Measurements from ENCODE around the gene WASHC2A. TPM values are rescaled to one million over a fixed set of nuclear protein-coding genes. Genes with fewer than 3 reads are reported as not detected.
"Not testable (repeated sequence)": the region's sequence is repeated elsewhere in the genome, so short reads cannot be mapped to it uniquely, and the experiment has no call there.

WASHC2A gene
- total and polyA plus RNA-seq, 2 of the 13 experiments (the other 11 are each of a cell fraction or from before 2014, with no cell fraction given) = 22.8 to 29.6 TPM

DNA sequence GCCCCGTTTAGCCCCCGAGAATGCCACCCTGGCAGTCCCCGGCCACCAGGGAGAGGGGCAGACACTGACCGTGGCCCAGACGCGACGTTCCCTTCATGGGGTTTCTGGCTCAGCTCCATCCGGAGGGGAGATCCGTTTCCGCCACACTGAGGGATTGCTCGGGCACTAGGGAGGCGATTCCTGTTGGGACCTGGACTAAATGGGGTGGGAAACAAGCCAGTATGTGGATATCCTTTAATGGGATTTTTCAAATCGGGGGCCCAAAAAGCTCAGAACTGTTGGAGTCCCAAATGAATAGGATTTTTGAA, 552 bp downstream of the WASHC2A start:
- H3K79me2 ChIP-seq (ENCODE audit: insufficient read depth, low read length); FAIRE-seq; H3K36me3 ChIP-seq (replicated peaks in 1 of 2; ENCODE audit: control insufficient read depth in 1 of 2, insufficient read depth in 2 of 2, low read length in 2 of 2); in situ Hi-C loops (cut with HindIII; ENCODE audit: extremely low pct_ligation_motif_present, low pct_unique_long_range_greater_than_20kb); H3K4me1 ChIP-seq (ENCODE audit: insufficient read depth, low read length); H4K20me1 ChIP-seq (ENCODE audit: insufficient read depth, low read length); DNase-seq (ENCODE audit: low spot score); H2AFZ ChIP-seq (ENCODE audit: low read length); H3K9me3 ChIP-seq (ENCODE audit: low read length); BruUV-seq (replicated peaks); H3K27me3 ChIP-seq (ENCODE audit: control insufficient read depth in 1 of 2, insufficient read depth in 2 of 2, low read length in 2 of 2); CTCF ChIA-PET (ENCODE audit: low intra/inter-chr PET ratio, low total read pairs); H3K27ac ChIP-seq (ENCODE audit: extremely low read length, insufficient read depth, low read length); intact Hi-C loops (cut with micrococcal nuclease; ENCODE audit: unreplicated experiment); POLR2A ChIA-PET: not testable (repeated sequence)
- Histone ChIP-seq H3K4me3 (replicated peaks in 1 of 3; ENCODE audit: insufficient read depth in 1 of 3, low read depth in 2 of 3, low read length in 3 of 3) (peak overlapping the region in 2 of 3 experiments; percentile 74 to 82; a peak in 5 of 6 replicates), H3K4me2 (ENCODE audit: low read depth, low read length) (peak overlapping the region; percentile 27; the same call in 1 of the 2 replicates), H3K9ac (ENCODE audit: insufficient read depth, low read depth, low read length) (peak overlapping the region; percentile 34)
- no CpG with 5 or more reads among the region's 13 CpGs for WGBS (ENCODE audit: low lambda C conversion rate)
- ATAC-seq = peak; percentile 79

DNA sequence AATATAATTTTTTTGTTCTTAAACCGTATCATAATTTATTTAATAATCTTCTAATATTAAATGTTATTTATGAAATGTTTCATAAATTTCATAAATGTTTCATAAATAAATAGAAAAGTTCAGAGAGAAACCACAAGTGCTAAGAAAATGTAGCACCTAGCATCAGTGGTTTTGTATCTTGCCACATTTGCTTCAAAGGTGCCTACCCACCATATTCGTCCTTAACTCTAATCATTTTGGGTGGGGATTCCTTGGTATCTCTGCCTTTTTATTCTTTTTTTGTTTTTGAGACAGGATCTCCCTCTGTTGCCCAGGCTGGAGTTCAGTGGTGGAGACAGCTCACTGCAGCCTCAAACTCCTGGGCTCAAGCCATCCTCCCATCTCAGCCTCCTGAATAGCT, 7.4 kb downstream of the WASHC2A start:
- CTCF ChIA-PET (ENCODE audit: low intra/inter-chr PET ratio, low total read pairs); POLR2A ChIA-PET: not testable (repeated sequence)
- FAIRE-seq = peak; percentile 36

DNA sequence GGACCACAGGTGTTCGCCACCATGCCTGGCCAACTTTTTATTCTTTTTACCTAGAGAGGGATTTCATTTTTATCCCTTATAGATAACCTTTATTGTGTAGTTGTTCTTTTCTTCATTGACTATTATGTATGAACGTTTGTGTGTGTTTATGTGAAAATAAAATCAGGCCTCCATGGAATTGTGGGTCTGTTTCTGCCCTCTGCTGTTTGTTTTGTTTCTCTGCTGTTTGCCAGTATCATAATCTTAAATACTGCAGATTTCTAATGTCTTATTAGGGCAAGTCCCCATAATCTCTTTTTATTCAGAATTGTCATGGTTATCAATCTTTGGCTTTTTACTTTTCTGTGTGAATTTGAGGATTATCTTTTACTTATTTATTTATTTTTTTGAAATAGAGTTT, 7.8 kb downstream of the WASHC2A start:
- TF ChIP-seq STAG1 (CRISPR knock-in tag; IDR thresholded peaks at IDR 0.05) = peak; percentile 47
- CTCF ChIA-PET (ENCODE audit: low intra/inter-chr PET ratio, low total read pairs); H3K79me2 ChIP-seq (ENCODE audit: insufficient read depth, low read length); POLR2A ChIA-PET; H3K9me3 ChIP-seq (ENCODE audit: low read length); ATAC-seq; H4K20me1 ChIP-seq (ENCODE audit: insufficient read depth, low read length); H3K4me2 ChIP-seq (ENCODE audit: low read depth, low read length); H3K27ac ChIP-seq (ENCODE audit: extremely low read length, insufficient read depth, low read length); in situ Hi-C loops (cut with HindIII; ENCODE audit: extremely low pct_ligation_motif_present, low pct_unique_long_range_greater_than_20kb); FAIRE-seq; H3K4me1 ChIP-seq (ENCODE audit: insufficient read depth, low read length); H3K9ac ChIP-seq (ENCODE audit: insufficient read depth, low read depth, low read length); H3K27me3 ChIP-seq (ENCODE audit: control insufficient read depth in 1 of 2, insufficient read depth in 2 of 2, low read length in 2 of 2); DNase-seq (ENCODE audit: low spot score); intact Hi-C loops (cut with micrococcal nuclease; ENCODE audit: unreplicated experiment); H3K4me3 ChIP-seq (replicated peaks in 1 of 3; ENCODE audit: insufficient read depth in 1 of 3, low read depth in 2 of 3, low read length in 3 of 3); H3K36me3 ChIP-seq (replicated peaks in 1 of 2; ENCODE audit: control insufficient read depth in 1 of 2, insufficient read depth in 2 of 2, low read length in 2 of 2); BruUV-seq (replicated peaks); H2AFZ ChIP-seq (ENCODE audit: low read length): not testable (repeated sequence)
- 58% methylated on average over 2 of the region's 2 CpGs for WGBS (ENCODE audit: low lambda C conversion rate)

More for the DNA sequence above, 7.4 kb downstream of the WASHC2A start:
- BruUV-seq (replicated peaks); H3K4me1 ChIP-seq (ENCODE audit: insufficient read depth, low read length); H4K20me1 ChIP-seq (ENCODE audit: insufficient read depth, low read length); H3K27me3 ChIP-seq (ENCODE audit: control insufficient read depth in 1 of 2, insufficient read depth in 2 of 2, low read length in 2 of 2); H3K9me3 ChIP-seq (ENCODE audit: low read length); intact Hi-C loops (cut with micrococcal nuclease; ENCODE audit: unreplicated experiment); in situ Hi-C loops (cut with HindIII; ENCODE audit: extremely low pct_ligation_motif_present, low pct_unique_long_range_greater_than_20kb); H3K79me2 ChIP-seq (ENCODE audit: insufficient read depth, low read length); H3K4me2 ChIP-seq (ENCODE audit: low read depth, low read length); ATAC-seq; DNase-seq (ENCODE audit: low spot score); H3K27ac ChIP-seq (ENCODE audit: extremely low read length, insufficient read depth, low read length); H3K9ac ChIP-seq (ENCODE audit: insufficient read depth, low read depth, low read length); H2AFZ ChIP-seq (ENCODE audit: low read length); H3K36me3 ChIP-seq (replicated peaks in 1 of 2; ENCODE audit: control insufficient read depth in 1 of 2, insufficient read depth in 2 of 2, low read length in 2 of 2); H3K4me3 ChIP-seq (replicated peaks in 1 of 3; ENCODE audit: insufficient read depth in 1 of 3, low read depth in 2 of 3, low read length in 3 of 3): not testable (repeated sequence)
- WGBS (ENCODE audit: low lambda C conversion rate) = 98% methylated on average over 2 of the region's 2 CpGs

DNA sequence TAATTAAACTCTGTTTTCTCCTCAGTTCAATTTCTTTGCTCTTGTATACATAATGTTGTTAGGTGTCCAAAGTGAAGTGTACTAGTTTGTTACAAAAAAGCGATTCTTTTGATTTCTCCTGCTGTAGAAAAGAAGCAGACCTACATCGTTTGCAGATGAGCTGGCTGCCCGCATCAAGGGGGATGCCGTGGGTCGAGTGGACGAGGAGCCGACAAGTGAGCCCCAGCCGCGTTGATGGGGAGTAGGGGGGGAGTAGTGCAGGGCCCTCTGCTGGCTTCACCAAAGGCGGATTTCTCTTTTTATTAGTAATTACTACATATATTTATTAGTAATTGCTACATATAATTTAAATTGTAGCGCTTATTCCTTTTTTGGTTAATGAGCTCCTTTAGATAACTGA, 23.6 kb downstream of the WASHC2A start:
- DNase-seq (ENCODE audit: low spot score); H3K27ac ChIP-seq (ENCODE audit: extremely low read length, insufficient read depth, low read length); H4K20me1 ChIP-seq (ENCODE audit: insufficient read depth, low read length); in situ Hi-C loops (cut with HindIII; ENCODE audit: extremely low pct_ligation_motif_present, low pct_unique_long_range_greater_than_20kb); POLR2A ChIA-PET; H3K36me3 ChIP-seq (replicated peaks in 1 of 2; ENCODE audit: control insufficient read depth in 1 of 2, insufficient read depth in 2 of 2, low read length in 2 of 2); H3K9ac ChIP-seq (ENCODE audit: insufficient read depth, low read depth, low read length); H3K4me1 ChIP-seq (ENCODE audit: insufficient read depth, low read length); H3K27me3 ChIP-seq (ENCODE audit: control insufficient read depth in 1 of 2, insufficient read depth in 2 of 2, low read length in 2 of 2); ATAC-seq; FAIRE-seq; BruUV-seq (replicated peaks); H3K4me3 ChIP-seq (replicated peaks in 1 of 3; ENCODE audit: insufficient read depth in 1 of 3, low read depth in 2 of 3, low read length in 3 of 3); H2AFZ ChIP-seq (ENCODE audit: low read length); H3K79me2 ChIP-seq (ENCODE audit: insufficient read depth, low read length); H3K9me3 ChIP-seq (ENCODE audit: low read length); H3K4me2 ChIP-seq (ENCODE audit: low read depth, low read length); intact Hi-C loops (cut with micrococcal nuclease; ENCODE audit: unreplicated experiment); CTCF ChIA-PET (ENCODE audit: low intra/inter-chr PET ratio, low total read pairs): not testable (repeated sequence)
- WGBS (ENCODE audit: low lambda C conversion rate) = 91% methylated on average over 10 of the region's 11 CpGs

Measured in HepG2 (cell line).